Fibroblast of mammary gland (primary cell): Measurements from ENCODE around the gene CETN2.
"Not testable (repeated sequence)": the region's sequence is repeated elsewhere in the genome, so short reads cannot be mapped to it uniquely, and the experiment has no call there.

ENCODE experiments used
- DNase-seq: peaks from one replicate; pipeline ENCODE4 v3.0.0-alpha.2; 2010; ENCODE audit warnings: low read depth
- H3K4me3 ChIP-seq: 2 replicates; pipeline ENCODE4 v1.5.1; 2011; ENCODE audit warnings: low read depth, mild to moderate bottlenecking, low read length, moderate library complexity; ENCODE audit not compliant: control insufficient read depth
- CTCF ChIP-seq: conservative IDR thresholded peaks from 2 replicates; pipeline ENCODE4 v1.5.1; 2011; ENCODE audit warnings: low read depth, low read length, inconsistent platforms; ENCODE audit not compliant: control insufficient read depth, insufficient read depth

Gene CETN2

GRCh38 chrX:152847281-152847680 lies 16.7 kb upstream of the CETN2 start:
- TF ChIP-seq CTCF = no peak
- H3K4me3 ChIP-seq = no peak overlapping the region
- DNase-seq = no peak

- no peak for DNase-seq
- TF ChIP-seq CTCF = no peak
- H3K4me3 ChIP-seq = no peak overlapping the region
These were observed 15.2 kb upstream of the CETN2 start for GRCh38 chrX:152845618-152846240.

- DNase-seq = no peak
- no peak for TF ChIP-seq CTCF
- no peak overlapping the region for H3K4me3 ChIP-seq
These were observed 13.7 kb upstream of the CETN2 start for GRCh38 chrX:152844256-152844655.

- H3K4me3 ChIP-seq = no peak overlapping the region
- no peak for DNase-seq
- TF ChIP-seq CTCF = no peak
These were observed 13.3 kb upstream of the CETN2 start for GRCh38 chrX:152843852-152844251.

- no peak for DNase-seq
- H3K4me3 ChIP-seq = no peak overlapping the region
These were observed 12.3 kb upstream of the CETN2 start for GRCh38 chrX:152842772-152843338.

GRCh38 chrX:152835470-152835869 lies 4.9 kb upstream of the CETN2 start:
- not testable (repeated sequence) for H3K4me3 ChIP-seq, DNase-seq

More at GRCh38 chrX:152842772-152843338, 12.3 kb upstream of the CETN2 start:
- TF ChIP-seq CTCF = no peak

- no peak for TF ChIP-seq CTCF
These were observed 2.8 kb upstream of the CETN2 start for GRCh38 chrX:152833378-152833777.

More at GRCh38 chrX:152833378-152833777, 2.8 kb upstream of the CETN2 start:
- no peak overlapping the region for H3K4me3 ChIP-seq
- DNase-seq = no peak
